CD14-positive monocyte (primary cell): ENCODE data around the gene RGMA. TPM values are rescaled to one million over a fixed set of nuclear protein-coding genes. Genes with fewer than 3 reads are reported as not detected.

Experiments
- DNase-seq, 3 donors: peaks; one replicate each; pipeline ENCODE4 v3.0.0-alpha.2; 2011 to 2022
- H2AFZ ChIP-seq: 2 replicates; pipeline ENCODE4 v1.6.0; 2012; ENCODE audit warnings: mild to moderate bottlenecking, low read depth, low read length, inconsistent platforms; ENCODE audit not compliant: insufficient read depth, poor library complexity, severe bottlenecking
- H3K27ac ChIP-seq, 2 donors: 1 replicate in 1 of 2; 2 replicates in 1 of 2; pipeline ENCODE4 v1.5.1; 2012 to 2013; ENCODE audit warnings: low read length in 2 of 2, control low read depth in 1 of 2, inconsistent platforms in 1 of 2, low read depth in 1 of 2, mild to moderate bottlenecking in 1 of 2
- H3K27me3 ChIP-seq, 2 donors: one replicate each; pipeline versions ENCODE4 v1.6.0 to v1.6.1; 2011 to 2013; ENCODE audit warnings: low read length in 2 of 2; ENCODE audit not compliant: control insufficient read depth in 2 of 2, insufficient read depth in 2 of 2
- H3K36me3 ChIP-seq, 2 donors: replicated peaks in 1 of 2; 1 replicate in 1 of 2; 2 replicates in 1 of 2; pipeline versions ENCODE4 v1.5.1 to v1.6.1; 2012 to 2013; ENCODE audit warnings: low read length in 2 of 2, control low read depth in 1 of 2, inconsistent platforms in 1 of 2, mild to moderate bottlenecking in 1 of 2; ENCODE audit not compliant: insufficient read depth in 2 of 2, control insufficient read depth in 1 of 2
- H3K4me1 ChIP-seq, 2 donors: 1 replicate in 1 of 2; 2 replicates in 1 of 2; pipeline versions ENCODE4 v1.5.1 to v1.6.1; 2012 to 2013; ENCODE audit warnings: low read length in 2 of 2, control low read depth in 1 of 2, inconsistent platforms in 1 of 2, mild to moderate bottlenecking in 1 of 2, moderate library complexity in 1 of 2; ENCODE audit not compliant: insufficient read depth in 2 of 2, control insufficient read depth in 1 of 2
- H3K4me2 ChIP-seq: replicated peaks from 2 replicates; pipeline ENCODE3; 2012; ENCODE audit warnings: low read length, moderate library complexity, mild to moderate bottlenecking; ENCODE audit not compliant: poor library complexity, severe bottlenecking; ENCODE audit errors: extremely low read depth
- H3K4me3 ChIP-seq, 3 experiments: fragments of 200-600 bp in 1 of 3; sonication (generic) in 1 of 3; replicated peaks in 1 of 3; 1 replicate in 2 of 3; 2 replicates in 1 of 3; pipeline ENCODE4 v1.5.1; 2011 to 2013; ENCODE audit warnings: low read length in 3 of 3, mild to moderate bottlenecking in 3 of 3, control low read depth in 2 of 3, low read depth in 2 of 3, inconsistent platforms in 1 of 3, moderate library complexity in 1 of 3
- H3K79me2 ChIP-seq: 2 replicates; pipeline ENCODE4 v1.6.0; 2012; ENCODE audit warnings: mild to moderate bottlenecking, control low read depth, inconsistent platforms, low read length, moderate library complexity; ENCODE audit not compliant: insufficient read depth
- H3K9ac ChIP-seq: 2 replicates; pipeline ENCODE4 v1.6.0; 2017; ENCODE audit warnings: low read length, mild to moderate bottlenecking; ENCODE audit not compliant: insufficient read depth, poor library complexity, severe bottlenecking
- H3K9me3 ChIP-seq, 2 donors: replicated peaks in 1 of 2; 1 replicate in 1 of 2; 2 replicates in 1 of 2; pipeline versions ENCODE4 v1.5.1 to v1.6.1; 2012 to 2013; ENCODE audit warnings: low read length in 2 of 2, control low read depth in 1 of 2; ENCODE audit not compliant: control insufficient read depth in 1 of 2, insufficient read depth in 1 of 2
- H4K20me1 ChIP-seq: 2 replicates; pipeline ENCODE4 v1.6.0; 2012; ENCODE audit warnings: mild to moderate bottlenecking, low read length, control low read depth, moderate library complexity; ENCODE audit not compliant: insufficient read depth
- H3K27ac Mint-ChIP-seq, 7 donors: one replicate each; pipeline ENCODE4 v1.8.0; 2020; ENCODE audit warnings: mild to moderate bottlenecking in 7 of 7, mixed read lengths in 7 of 7, moderate library complexity in 6 of 7, inconsistent platforms in 2 of 7
- H3K27me3 Mint-ChIP-seq, 3 donors: one replicate each; pipeline ENCODE4 v1.8.0; 2021 to 2022; ENCODE audit warnings: low read depth in 3 of 3, mild to moderate bottlenecking in 3 of 3, mixed read lengths in 3 of 3, moderate library complexity in 3 of 3, inconsistent platforms in 1 of 3
- H3K36me3 Mint-ChIP-seq, 2 donors: one replicate each; pipeline ENCODE4 v1.8.0; 2020; ENCODE audit warnings: mixed read lengths in 2 of 2, inconsistent platforms in 1 of 2, mild to moderate bottlenecking in 1 of 2
- H3K4me1 Mint-ChIP-seq: one replicate; pipeline ENCODE4 v1.8.0; 2020; ENCODE audit warnings: mild to moderate bottlenecking, mixed read lengths
- H3K4me3 Mint-ChIP-seq, 2 donors: one replicate each; pipeline ENCODE4 v1.8.0; 2020; ENCODE audit warnings: mild to moderate bottlenecking in 2 of 2, mixed read lengths in 2 of 2, moderate library complexity in 1 of 2
- H3K9me3 Mint-ChIP-seq, 7 donors: one replicate each; pipeline ENCODE4 v1.8.0; 2020 to 2022; ENCODE audit warnings: mixed read lengths in 7 of 7, mild to moderate bottlenecking in 6 of 7, moderate library complexity in 6 of 7, inconsistent platforms in 2 of 7
- WGBS: methylation state at CpG from one replicate; pipeline ENCODE4 v1.1.5; 2013; ENCODE audit warnings: missing lambda C conversion rate; ENCODE audit not compliant: insufficient coverage; 5-methylcytosine and 5-hydroxymethylcytosine counted together
- intact Hi-C, 2 donors: fragments of 100-400 bp; cut with micrococcal nuclease; formaldehyde crosslinking; loops; one replicate each; pipeline versions ENCODE4 v1.15.0 to v1.15.1; 2023
- polyA plus RNA-seq, 3 donors: library from polyadenylated mRNA; depleted of rRNA in 1 of 3; unstranded in 2 of 3; stranded (reverse) in 1 of 3; fragments of 300-500 nt in 2 of 3; fragments of >200 nt in 1 of 3; fragmentation: Illumina TruSeq in 2 of 3; gene quantifications; 1 replicate in 2 of 3; 2 replicates in 1 of 3; pipeline ENCODE4 v1.2.3, GENCODE V29; 2012 to 2021
- TF ChIP-seq, protein P1 (sequence below): fragments of 200-600 bp; IDR thresholded peaks from one replicate; pipeline ENCODE4 v1.8.0; 2022; ENCODE audit warnings: antibody characterized with exemption, mild to moderate bottlenecking

Gene RGMA
- polyA plus RNA-seq, 3 donors: 0.07 to 0.35 (median 0.08) TPM

DNA sequence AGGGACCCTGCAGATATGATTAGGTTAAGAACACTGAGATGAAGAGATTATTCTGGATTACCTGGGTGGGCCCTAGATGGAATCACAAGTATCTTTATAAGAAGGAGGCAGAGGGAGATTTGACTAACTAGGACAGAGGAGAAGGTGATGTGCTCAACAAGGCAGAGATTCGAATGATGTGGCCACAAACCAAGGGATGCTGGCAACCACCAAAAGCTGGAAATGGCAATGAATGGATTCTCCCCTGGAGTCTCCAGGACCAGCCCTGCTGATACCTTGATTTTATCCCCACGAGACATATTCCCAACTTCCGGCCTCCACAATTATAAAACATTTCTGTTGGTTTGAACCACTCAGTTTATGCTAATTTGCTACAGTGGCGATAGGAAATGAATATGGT, 42.9 kb downstream of the RGMA start:
- Histone ChIP-seq H3K36me3 (no peaks in the 10 kb centered on the region), H3K27me3 (peaks cover 0 to 4% of the 10 kb centered on the region in 2 donors), H3K4me3 (no peak overlapping the region), H3K9me3 (peaks cover 3% of the 10 kb centered on the region in 2 donors), H2AFZ (no peak overlapping the region), H3K27ac (no peak overlapping the region), H3K4me2 (no peak overlapping the region), H4K20me1 (no peaks in the 10 kb centered on the region), H3K4me1 (peaks cover 33 to 40% of the 10 kb centered on the region in 2 donors), H3K79me2 (no peaks in the 10 kb centered on the region), H3K9ac (no peak overlapping the region)
- no peak overlapping the region for H3K4me3 Mint-ChIP-seq
- H3K27me3 Mint-ChIP-seq: peaks cover 5 to 17% (median 13%) of the 10 kb centered on the region in 3 donors
- peaks cover 6 to 11% of the 10 kb centered on the region in 2 donors for H3K36me3 Mint-ChIP-seq
- intact Hi-C loops: no loop called here
- H3K4me1 Mint-ChIP-seq: peaks cover 52% of the 10 kb centered on the region
- H3K9me3 Mint-ChIP-seq: peaks cover 3 to 14% (median 9%) of the 10 kb centered on the region in 7 donors
- no peak overlapping the region for H3K27ac Mint-ChIP-seq
- 91% methylated on average over 2 of the region's 4 CpGs for WGBS
- TF ChIP-seq, protein P1, sequence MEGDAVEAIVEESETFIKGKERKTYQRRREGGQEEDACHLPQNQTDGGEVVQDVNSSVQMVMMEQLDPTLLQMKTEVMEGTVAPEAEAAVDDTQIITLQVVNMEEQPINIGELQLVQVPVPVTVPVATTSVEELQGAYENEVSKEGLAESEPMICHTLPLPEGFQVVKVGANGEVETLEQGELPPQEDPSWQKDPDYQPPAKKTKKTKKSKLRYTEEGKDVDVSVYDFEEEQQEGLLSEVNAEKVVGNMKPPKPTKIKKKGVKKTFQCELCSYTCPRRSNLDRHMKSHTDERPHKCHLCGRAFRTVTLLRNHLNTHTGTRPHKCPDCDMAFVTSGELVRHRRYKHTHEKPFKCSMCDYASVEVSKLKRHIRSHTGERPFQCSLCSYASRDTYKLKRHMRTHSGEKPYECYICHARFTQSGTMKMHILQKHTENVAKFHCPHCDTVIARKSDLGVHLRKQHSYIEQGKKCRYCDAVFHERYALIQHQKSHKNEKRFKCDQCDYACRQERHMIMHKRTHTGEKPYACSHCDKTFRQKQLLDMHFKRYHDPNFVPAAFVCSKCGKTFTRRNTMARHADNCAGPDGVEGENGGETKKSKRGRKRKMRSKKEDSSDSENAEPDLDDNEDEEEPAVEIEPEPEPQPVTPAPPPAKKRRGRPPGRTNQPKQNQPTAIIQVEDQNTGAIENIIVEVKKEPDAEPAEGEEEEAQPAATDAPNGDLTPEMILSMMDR: no peak
- no peak for DNase-seq

DNA sequence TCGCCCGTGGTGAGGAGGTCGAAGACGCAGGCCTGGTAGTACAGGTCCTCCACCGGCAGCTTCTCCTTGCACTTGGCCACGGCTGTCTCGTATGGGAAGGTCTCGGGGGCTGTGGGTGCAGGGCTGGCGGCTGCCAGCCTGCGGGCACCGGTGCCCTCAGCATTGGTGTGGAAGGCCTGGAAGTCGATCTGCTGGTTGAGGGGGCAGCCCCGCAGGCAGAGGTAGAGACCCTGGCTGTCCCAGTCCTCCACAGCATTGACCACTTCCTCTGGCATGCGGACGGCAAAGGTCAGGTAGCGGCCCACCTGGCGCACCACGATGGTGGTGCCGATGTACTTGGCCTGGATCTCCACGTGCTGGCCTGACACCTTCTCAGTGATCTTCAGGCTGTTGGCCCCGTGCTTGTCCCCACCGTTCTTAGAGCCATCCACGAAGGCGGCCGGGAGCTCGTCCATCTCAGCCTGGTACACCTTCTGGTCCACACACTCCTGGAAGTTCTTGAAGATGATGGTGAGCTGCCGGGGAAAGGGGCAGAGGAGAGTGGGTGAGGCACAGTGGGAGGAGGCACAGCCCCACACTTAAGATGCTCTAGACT, 43.7 kb downstream of the RGMA start:
- no peak for DNase-seq
- H3K4me2 ChIP-seq: no peak overlapping the region
- no peaks in the 10 kb centered on the region for H3K79me2 ChIP-seq
- no peak overlapping the region for H3K4me3 ChIP-seq
- H3K4me3 Mint-ChIP-seq: no peak overlapping the region
- H3K9ac ChIP-seq: no peak overlapping the region
- peaks cover 3% of the 10 kb centered on the region in 2 donors for H3K9me3 ChIP-seq
- peaks cover 3 to 15% (median 9%) of the 10 kb centered on the region in 7 donors for H3K9me3 Mint-ChIP-seq
- no peak overlapping the region for H3K27ac Mint-ChIP-seq
- H3K36me3 Mint-ChIP-seq: peaks cover 8 to 11% of the 10 kb centered on the region in 2 donors
- H2AFZ ChIP-seq: no peak overlapping the region
- H3K36me3 ChIP-seq: no peaks in the 10 kb centered on the region
- H3K4me1 Mint-ChIP-seq: peaks cover 61% of the 10 kb centered on the region
- TF ChIP-seq, protein P1: no peak
- intact Hi-C loops: no loop called here
- H3K27me3 Mint-ChIP-seq: peaks cover 6 to 17% (median 11%) of the 10 kb centered on the region in 3 donors
- no peaks in the 10 kb centered on the region for H4K20me1 ChIP-seq
- peaks cover 0 to 4% of the 10 kb centered on the region in 2 donors for H3K27me3 ChIP-seq
- no peak overlapping the region for H3K27ac ChIP-seq
- H3K4me1 ChIP-seq: peaks cover 41 to 48% of the 10 kb centered on the region in 2 donors
- WGBS: 97% methylated on average over 27 of the region's 27 CpGs
